WTC11 (cell line): ENCODE results near the gene CDH12.

Source experiments
- ATF3 ChIP-seq: sonication (generic); formaldehyde crosslinking; conservative IDR thresholded peaks from 2 replicates; pipeline ENCODE4 v1.8.1; 2022; ENCODE audit warnings: mild to moderate bottlenecking, missing genetic modification reagents
- CREM ChIP-seq: sonication (generic); formaldehyde crosslinking; IDR thresholded peaks from 2 replicates; pipeline ENCODE4 v1.8.1; 2022; ENCODE audit warnings: mild to moderate bottlenecking, missing genetic modification reagents, moderate library complexity
- CTCF ChIP-seq: fragments of 200-600 bp; IDR thresholded peaks from 2 replicates; pipeline ENCODE4 v1.8.0; 2022; ENCODE audit warnings: antibody characterized with exemption
- MAX ChIP-seq: sonication (generic); formaldehyde crosslinking; IDR thresholded peaks from 2 replicates; pipeline ENCODE4 v1.8.0; 2022; ENCODE audit warnings: mild to moderate bottlenecking, missing genetic modification reagents
- MYBL2 ChIP-seq: sonication (generic); formaldehyde crosslinking; IDR thresholded peaks from 2 replicates; pipeline ENCODE4 v1.8.1; 2023; ENCODE audit warnings: mild to moderate bottlenecking, moderate library complexity, missing genetic modification reagents
- NFYB ChIP-seq: sonication (generic); formaldehyde crosslinking; conservative IDR thresholded peaks from 2 replicates; pipeline ENCODE4 v1.8.0; 2022; ENCODE audit warnings: low read depth, missing genetic modification reagents
- USF2 ChIP-seq: sonication (generic); formaldehyde crosslinking; IDR thresholded peaks from 2 replicates; pipeline ENCODE4 v1.8.1; 2023; ENCODE audit warnings: mild to moderate bottlenecking, missing genetic modification reagents, moderate library complexity
- ZBTB43 ChIP-seq: sonication (generic); formaldehyde crosslinking; IDR thresholded peaks from 2 replicates; pipeline ENCODE4 v1.8.1; 2023; ENCODE audit warnings: mild to moderate bottlenecking, missing genetic modification reagents
- ZNF512 ChIP-seq: sonication (generic); formaldehyde crosslinking; IDR thresholded peaks from 2 replicates; pipeline ENCODE4 v1.8.1; 2022; ENCODE audit warnings: missing genetic modification reagents, borderline replicate concordance

- no peak for TF ChIP-seq CTCF
- TF ChIP-seq MYBL2 (CRISPR knock-in tag), result no peak
- no peak for TF ChIP-seq ZNF512 (CRISPR knock-in tag)
- TF ChIP-seq ZBTB43 (CRISPR knock-in tag), result no peak
- TF ChIP-seq MAX, result no peak
- TF ChIP-seq NFYB, result no peak
- no peak for TF ChIP-seq USF2
- TF ChIP-seq CREM, result no peak
- no peak for TF ChIP-seq ATF3 (CRISPR knock-in tag)
Observed at GRCh38 chr5:22076586-22076985, 776.6 kb downstream of the CDH12 start.
